A673 (cell line): Measurements from ENCODE around the gene TGM4.

ENCODE experiments used
- EZH2 ChIP-seq: fragments of 200-600 bp; sonication (generic); IDR thresholded peaks from 2 replicates; pipeline ENCODE4 v1.6.1; 2017; ENCODE audit warnings: borderline replicate concordance, low read depth, mild to moderate bottlenecking, mixed read lengths, antibody characterized with exemption, low read length; ENCODE audit not compliant: poor library complexity, severe bottlenecking
- TF ChIP-seq, protein P1 (sequence below): fragments of 300-800, 200-600 bp; sonication (generic); conservative IDR thresholded peaks from 2 replicates; pipeline ENCODE4 v1.5.1; 2017; ENCODE audit warnings: low read depth, mild to moderate bottlenecking, antibody characterized with exemption, low read length, moderate library complexity, mixed read lengths

DNA sequence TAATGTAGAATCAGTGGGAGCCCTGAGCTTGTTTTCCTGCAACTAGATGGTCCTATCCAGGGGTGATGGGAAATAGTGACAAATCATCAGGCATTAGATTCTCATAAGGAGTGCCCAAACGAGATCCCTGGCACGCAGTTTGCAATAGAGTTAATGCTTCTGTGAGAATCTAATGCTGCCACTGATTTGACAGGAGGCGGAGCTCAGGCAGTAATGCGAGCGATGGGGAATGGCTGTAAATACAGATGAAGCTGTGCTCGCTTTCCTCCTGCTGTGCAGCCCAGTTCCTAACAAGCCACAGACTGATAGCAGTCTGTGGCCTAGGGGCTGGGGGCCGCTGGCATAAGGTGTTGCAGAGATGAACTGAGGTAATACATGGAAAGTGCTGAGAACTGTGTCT lies 41.0 kb upstream of the TGM4 start:
- TF ChIP-seq, protein P1, sequence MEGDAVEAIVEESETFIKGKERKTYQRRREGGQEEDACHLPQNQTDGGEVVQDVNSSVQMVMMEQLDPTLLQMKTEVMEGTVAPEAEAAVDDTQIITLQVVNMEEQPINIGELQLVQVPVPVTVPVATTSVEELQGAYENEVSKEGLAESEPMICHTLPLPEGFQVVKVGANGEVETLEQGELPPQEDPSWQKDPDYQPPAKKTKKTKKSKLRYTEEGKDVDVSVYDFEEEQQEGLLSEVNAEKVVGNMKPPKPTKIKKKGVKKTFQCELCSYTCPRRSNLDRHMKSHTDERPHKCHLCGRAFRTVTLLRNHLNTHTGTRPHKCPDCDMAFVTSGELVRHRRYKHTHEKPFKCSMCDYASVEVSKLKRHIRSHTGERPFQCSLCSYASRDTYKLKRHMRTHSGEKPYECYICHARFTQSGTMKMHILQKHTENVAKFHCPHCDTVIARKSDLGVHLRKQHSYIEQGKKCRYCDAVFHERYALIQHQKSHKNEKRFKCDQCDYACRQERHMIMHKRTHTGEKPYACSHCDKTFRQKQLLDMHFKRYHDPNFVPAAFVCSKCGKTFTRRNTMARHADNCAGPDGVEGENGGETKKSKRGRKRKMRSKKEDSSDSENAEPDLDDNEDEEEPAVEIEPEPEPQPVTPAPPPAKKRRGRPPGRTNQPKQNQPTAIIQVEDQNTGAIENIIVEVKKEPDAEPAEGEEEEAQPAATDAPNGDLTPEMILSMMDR = no peak
- no peak for TF ChIP-seq EZH2
